IMR-90 (cell line): ENCODE results near the gene AQP12A. TPM values are rescaled to one million over a fixed set of nuclear protein-coding genes. Genes with fewer than 3 reads are reported as not detected.

Source experiments
- ATAC-seq: fragments of 200-7000 bp; cut with Tn5 transposase; 2 replicates; pipeline ENCODE4 v1.9.1; 2020; ENCODE audit warnings: low read depth, mild to moderate bottlenecking, moderate library complexity
- BruUV-seq: library from RNA; stranded (reverse); fragments of 400-500 nt; replicated peaks from 2 replicates; lab custom pipeline; 2021; lab: Mats Ljungman, UMichigan
- CTCF ChIA-PET: fragments of 300-600 bp; formaldehyde crosslinking; extraction: SDS; loops from one replicate; lab custom pipeline; 2021; ENCODE audit warnings: antibody characterized with exemption; lab: Yijun Ruan, JAX
- POLR2A ChIA-PET: fragments of 300-600 bp; sonication (Branson Sonifier 250); formaldehyde crosslinking; loops from one replicate; lab custom pipeline; 2022; ENCODE audit warnings: antibody characterized with exemption; ENCODE audit not compliant: unreplicated experiment; lab: Charles Lee
- DNase-seq: peaks from one replicate; pipeline ENCODE4 v3.0.0; 2013
- H2AFZ ChIP-seq: replicated peaks from 2 replicates; pipeline ENCODE3; 2013; ENCODE audit warnings: low read length, mild to moderate bottlenecking; ENCODE audit not compliant: poor library complexity
- H2AK5ac ChIP-seq: 2 replicates; pipeline ENCODE4 v1.6.1; 2013; ENCODE audit warnings: low read depth, low read length, inconsistent platforms
- H2AK9ac ChIP-seq: replicated peaks from 2 replicates; pipeline ENCODE3; 2013; ENCODE audit warnings: mild to moderate bottlenecking, low read depth, low read length, moderate library complexity; ENCODE audit not compliant: poor library complexity
- H2BK120ac ChIP-seq: 2 replicates; pipeline ENCODE4 v1.6.1; 2013; ENCODE audit warnings: low read depth, low read length, inconsistent platforms
- H2BK15ac ChIP-seq: 3 replicates; pipeline ENCODE4 v1.6.1; 2013; ENCODE audit warnings: low read depth, low read length, inconsistent platforms
- H2BK20ac ChIP-seq: 2 replicates; pipeline ENCODE4 v1.6.1; 2013; ENCODE audit warnings: low read depth, mild to moderate bottlenecking, inconsistent platforms, low read length, moderate library complexity
- H2BK5ac ChIP-seq: 2 replicates; pipeline ENCODE4 v1.6.1; 2013; ENCODE audit warnings: mild to moderate bottlenecking, low read depth, low read length, inconsistent platforms; ENCODE audit not compliant: poor library complexity, severe bottlenecking
- H3K14ac ChIP-seq: replicated peaks from 2 replicates; pipeline ENCODE4 v1.6.1; 2013; ENCODE audit warnings: low read depth, low read length, inconsistent platforms
- H3K18ac ChIP-seq: 2 replicates; pipeline ENCODE4 v1.6.1; 2013; ENCODE audit warnings: low read depth, low read length, control low read depth
- H3K23ac ChIP-seq: 2 replicates; pipeline ENCODE4 v1.6.1; 2013; ENCODE audit warnings: low read depth, low read length, inconsistent platforms
- H3K27ac ChIP-seq: 2 replicates; pipeline ENCODE4 v1.5.1; 2013; ENCODE audit warnings: mild to moderate bottlenecking, control low read depth, low read length; ENCODE audit not compliant: insufficient read depth
- H3K27me3 ChIP-seq: 2 replicates; pipeline ENCODE4 v1.6.1; 2013; ENCODE audit warnings: low read length; ENCODE audit not compliant: control insufficient read depth, insufficient read depth
- H3K36me3 ChIP-seq: 2 replicates; pipeline ENCODE4 v1.6.1; 2013; ENCODE audit warnings: low read length, mixed read lengths; ENCODE audit not compliant: control insufficient read depth, insufficient read depth
- H3K4ac ChIP-seq: 2 replicates; pipeline ENCODE4 v1.6.1; 2013; ENCODE audit warnings: low read depth, low read length, inconsistent platforms
- H3K4me1 ChIP-seq: 2 replicates; pipeline ENCODE4 v1.6.1; 2013; ENCODE audit warnings: low read length, mixed read lengths; ENCODE audit not compliant: control insufficient read depth, insufficient read depth
- H3K4me2 ChIP-seq: 2 replicates; pipeline ENCODE4 v1.6.1; 2013; ENCODE audit warnings: low read depth, mild to moderate bottlenecking, control low read depth, low read length, moderate library complexity
- H3K4me3 ChIP-seq: 2 replicates; pipeline ENCODE4 v1.5.1; 2013; ENCODE audit warnings: low read depth, mild to moderate bottlenecking, control low read depth, low read length, moderate library complexity; ENCODE audit not compliant: insufficient read depth
- H3K56ac ChIP-seq: 2 replicates; pipeline ENCODE4 v1.6.1; 2013; ENCODE audit warnings: low read length, inconsistent platforms; ENCODE audit not compliant: insufficient read depth; ENCODE audit errors: extremely low read depth
- H3K79me1 ChIP-seq, 2 experiments: 2 replicates each; pipeline ENCODE4 v1.6.1; 2013; ENCODE audit warnings: low read length in 2 of 2, inconsistent platforms in 1 of 2, low read depth in 1 of 2
- H3K9ac ChIP-seq: 2 replicates; pipeline ENCODE4 v1.6.1; 2013; ENCODE audit warnings: low read depth, low read length, control low read depth
- H3K9me1 ChIP-seq: 2 replicates; pipeline ENCODE4 v1.6.1; 2013; ENCODE audit warnings: low read length, inconsistent platforms; ENCODE audit not compliant: insufficient read depth
- H3K9me3 ChIP-seq: 2 replicates; pipeline ENCODE4 v1.6.1; 2013; ENCODE audit warnings: low read length; ENCODE audit not compliant: control insufficient read depth, insufficient read depth
- H4K20me1 ChIP-seq: 2 replicates; pipeline ENCODE4 v1.6.1; 2013; ENCODE audit warnings: low read length, inconsistent platforms; ENCODE audit not compliant: insufficient read depth
- H4K5ac ChIP-seq: 2 replicates; pipeline ENCODE4 v1.6.1; 2013; ENCODE audit warnings: mild to moderate bottlenecking, low read depth, low read length, control low read depth
- H4K8ac ChIP-seq, 2 experiments: 2 replicates each; pipeline ENCODE4 v1.6.1; 2013; ENCODE audit warnings: low read depth in 2 of 2, low read length in 2 of 2, control low read depth in 1 of 2, inconsistent platforms in 1 of 2
- H4K91ac ChIP-seq: 2 replicates; pipeline ENCODE4 v1.6.1; 2013; ENCODE audit warnings: low read depth, low read length, inconsistent platforms; ENCODE audit not compliant: insufficient read depth
- BHLHE40 ChIP-seq: fragments of 150-350 bp; IDR thresholded peaks from 2 replicates; pipeline ENCODE4 v1.6.1; 2016; ENCODE audit warnings: mild to moderate bottlenecking, low read depth, low read length
- CEBPB ChIP-seq: IDR thresholded peaks from 2 replicates; pipeline ENCODE4 v1.6.1; 2012; ENCODE audit warnings: low read depth, low read length, improper control_type of control experiment
- CHD1 ChIP-seq: IDR thresholded peaks from 2 replicates; pipeline ENCODE4 v1.6.1; 2012; ENCODE audit warnings: low read depth, low read length, improper control_type of control experiment
- CTCF ChIP-seq: conservative IDR thresholded peaks from 2 replicates; pipeline ENCODE4 v1.5.1; 2012; ENCODE audit warnings: mild to moderate bottlenecking, low read depth, low read length, improper control_type of control experiment
- ELK1 ChIP-seq: fragments of 150-350 bp; IDR thresholded peaks from 2 replicates; pipeline ENCODE4 v1.6.1; 2016; ENCODE audit warnings: low read depth, mild to moderate bottlenecking, low read length, moderate library complexity, borderline replicate concordance
- FOS ChIP-seq: fragments of 150-350 bp; IDR thresholded peaks from 2 replicates; pipeline ENCODE4 v1.6.1; 2016; ENCODE audit warnings: low read depth, low read length
- MAFK ChIP-seq: IDR thresholded peaks from 2 replicates; pipeline ENCODE4 v1.6.1; 2012; ENCODE audit warnings: low read depth, low read length, improper control_type of control experiment
- MAZ ChIP-seq: IDR thresholded peaks from 2 replicates; pipeline ENCODE4 v1.6.1; 2012; ENCODE audit warnings: low read depth, mild to moderate bottlenecking, low read length, improper control_type of control experiment, moderate library complexity, borderline replicate concordance
- MXI1 ChIP-seq: IDR thresholded peaks from 2 replicates; pipeline ENCODE4 v1.6.1; 2012; ENCODE audit warnings: low read depth, mild to moderate bottlenecking, low read length, moderate library complexity, borderline replicate concordance
- NFE2L2 ChIP-seq: fragments of 150-350 bp; IDR thresholded peaks from 2 replicates; pipeline ENCODE4 v1.6.1; 2016; ENCODE audit warnings: low read depth, mild to moderate bottlenecking, low read length
- POLR2A ChIP-seq: IDR thresholded peaks from 2 replicates; pipeline ENCODE4 v1.6.1; 2012; ENCODE audit warnings: mild to moderate bottlenecking, low read depth, low read length
- RAD21 ChIP-seq: IDR thresholded peaks from 2 replicates; pipeline ENCODE4 v1.6.1; 2012; ENCODE audit warnings: low read length, improper control_type of control experiment
- RCOR1 ChIP-seq: IDR thresholded peaks from 2 replicates; pipeline ENCODE4 v1.6.1; 2012; ENCODE audit warnings: mild to moderate bottlenecking, low read length, improper control_type of control experiment; ENCODE audit not compliant: insufficient replicate concordance
- RFX5 ChIP-seq: IDR thresholded peaks from 2 replicates; pipeline ENCODE4 v1.8.0; 2012; ENCODE audit warnings: low read depth, mild to moderate bottlenecking, low read length, moderate library complexity
- SMC3 ChIP-seq: fragments of 150-350 bp; IDR thresholded peaks from 2 replicates; pipeline ENCODE4 v1.6.1; 2016; ENCODE audit warnings: low read depth, mild to moderate bottlenecking, antibody characterized with exemption, low read length, moderate library complexity
- USF2 ChIP-seq: fragments of 150-350 bp; IDR thresholded peaks from 2 replicates; pipeline ENCODE4 v1.6.1; 2017; ENCODE audit warnings: mild to moderate bottlenecking, antibody characterized with exemption, low read length, low read depth
- WGBS, 2 experiments: methylation state at CpG; one replicate each; pipeline versions ENCODE4 v1.1.5 to v1.1.7; 2013; ENCODE audit warnings: missing lambda C conversion rate in 2 of 2; ENCODE audit not compliant: insufficient read length in 1 of 2; ENCODE audit errors: extremely low coverage in 2 of 2; 5-methylcytosine and 5-hydroxymethylcytosine counted together
- dilution Hi-C: fragments of 300-500 bp; cut with HindIII; formaldehyde crosslinking; loops from one replicate; pipeline ENCODE4 v1.14.3; 2018; ENCODE audit warnings: low sequenced_read_pairs; ENCODE audit not compliant: unreplicated experiment
- in situ Hi-C: fragments of 300-500 bp; cut with MboI; formaldehyde crosslinking; loops from 3 replicates; pipeline ENCODE4 v1.14.3; 2019; ENCODE audit warnings: low sequenced_read_pairs, inconsistent platforms, mixed read lengths
- intact Hi-C: fragments of 100-400 bp; cut with micrococcal nuclease; formaldehyde crosslinking; loops from 2 replicates; pipeline ENCODE4 v1.10.0; 2022
- polyA plus RNA-seq, 3 experiments: library from polyadenylated mRNA; depleted of rRNA; stranded (reverse); fragments of >200 nt; gene quantifications; 2 replicates each; pipeline ENCODE4 v1.2.3, GENCODE V29; 2012; ENCODE audit warnings: low replicate concordance in 1 of 3
- total RNA-seq: library from RNA; depleted of rRNA; stranded (reverse); fragments of >200 nt; gene quantifications from 2 replicates; pipeline ENCODE4 v1.2.3, GENCODE V29; 2012

Gene AQP12A
- total and polyA plus RNA-seq, 2 of the 4 experiments (the other 2 are of a cell fraction) = not detected

- no peak overlapping the region for H3K4ac ChIP-seq
- H3K4me3 ChIP-seq = no peak overlapping the region
- no peak overlapping the region for H3K4me2 ChIP-seq
- dilution Hi-C loops = no loop called here
- H4K8ac ChIP-seq = no peak overlapping the region
- no peak overlapping the region for H3K56ac ChIP-seq
- H3K9me1 ChIP-seq = no peaks in the 10 kb centered on the region
- DNase-seq = no peak
- no peaks in the 10 kb centered on the region; the same call in 1 of the 2 replicates for H3K4me1 ChIP-seq
- no TSS peak for BruUV-seq
- 87% methylated on average over 8 of the region's 10 CpGs; no CpG with 5 or more reads in 1 of the 2 experiments for WGBS, 2 experiments
- H2AK9ac ChIP-seq = no peak overlapping the region
- no peak overlapping the region for H3K18ac ChIP-seq
- no peaks in the 10 kb centered on the region for H3K9me3 ChIP-seq
- ChIA-PET CTCF (no interaction called here), POLR2A (no interaction called here)
- no peak overlapping the region for H2AK5ac ChIP-seq
- H2BK5ac ChIP-seq = no peak overlapping the region
- H3K79me1 ChIP-seq = no peaks in the 10 kb centered on the region
- no peak overlapping the region for H3K27ac ChIP-seq
- no peak overlapping the region for H4K5ac ChIP-seq
- H2BK20ac ChIP-seq = no peak overlapping the region
- no peak overlapping the region for H4K91ac ChIP-seq
- in situ Hi-C loops = no loop called here
- no peak overlapping the region for H3K9ac ChIP-seq
- H3K23ac ChIP-seq = no peak overlapping the region
- no peak overlapping the region for H2BK120ac ChIP-seq
- no peak overlapping the region for H2AFZ ChIP-seq
- H4K20me1 ChIP-seq = no peaks in the 10 kb centered on the region; the same call in 1 of the 2 replicates
- ATAC-seq = no peak
- intact Hi-C loops = no loop called here
- H3K14ac ChIP-seq = no peak overlapping the region
- H3K27me3 ChIP-seq = peaks cover 31% of the 10 kb centered on the region
- H2BK15ac ChIP-seq = no peak overlapping the region
- no peak for TF ChIP-seq NFE2L2
- TF ChIP-seq SMC3 = no peak
- no peak for TF ChIP-seq ELK1
- TF ChIP-seq BHLHE40 = no peak
- TF ChIP-seq CTCF = no peak
- no peak for TF ChIP-seq RCOR1
- no peak for TF ChIP-seq MXI1
- no peak for TF ChIP-seq RAD21
- no peak for TF ChIP-seq MAFK
- TF ChIP-seq RFX5 = no peak
- no peak for TF ChIP-seq USF2
- TF ChIP-seq CHD1 = no peak
- TF ChIP-seq MAZ = no peak
- TF ChIP-seq FOS = no peak
- no peak for TF ChIP-seq POLR2A
- no peak for TF ChIP-seq CEBPB
- no peaks in the 10 kb centered on the region for H3K36me3 ChIP-seq
These were observed 36.7 kb downstream of the AQP12A start for GRCh38 chr2:240728361-240728760.
